Measurements from ENCODE around the gene TSTD2.

DNA sequence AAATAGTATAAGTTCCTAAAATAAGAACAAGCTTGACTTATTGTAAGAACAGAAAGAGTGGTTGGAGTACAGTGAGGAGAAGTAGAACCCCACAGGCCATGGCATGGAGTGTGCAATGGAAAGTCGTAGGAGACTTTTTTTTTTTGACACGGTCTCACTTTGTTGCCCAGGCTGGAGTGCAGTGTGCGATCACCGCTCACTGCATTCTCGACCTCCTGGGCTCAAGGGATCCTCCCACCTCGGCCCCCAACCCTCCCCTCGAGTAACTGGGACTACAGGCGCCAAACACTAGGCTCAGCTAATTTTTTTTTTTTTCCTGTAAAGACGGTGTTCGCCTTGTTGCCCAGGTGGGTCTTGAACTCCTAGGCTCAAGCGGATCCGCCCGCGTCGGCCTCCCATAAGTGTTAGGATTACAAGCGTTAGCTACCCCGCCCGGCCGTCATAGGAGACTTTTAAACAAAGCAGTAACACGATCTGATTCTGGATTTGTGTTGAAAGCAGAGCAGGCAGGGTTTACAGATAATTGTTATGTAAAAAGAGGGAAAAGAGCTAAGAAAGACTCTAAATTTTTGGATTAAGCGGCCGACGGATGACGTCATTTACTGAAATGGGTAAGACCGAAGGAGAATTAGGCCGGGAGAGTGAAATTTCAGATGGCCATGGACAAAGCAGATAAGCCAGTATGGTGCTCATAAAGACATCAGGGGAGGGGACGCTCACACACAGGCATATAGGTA, 752 bp downstream of the TSTD2 start:
- TF ChIP-seq EZH2 (optimal IDR thresholded peaks at IDR 0.05; ENCODE audit: low read depth, low read length) (no peak), EZH2phosphoT487 (IDR thresholded peaks at IDR 0.05; ENCODE audit: low read length) (no peak)
- TF ChIP-seq, protein P1, sequence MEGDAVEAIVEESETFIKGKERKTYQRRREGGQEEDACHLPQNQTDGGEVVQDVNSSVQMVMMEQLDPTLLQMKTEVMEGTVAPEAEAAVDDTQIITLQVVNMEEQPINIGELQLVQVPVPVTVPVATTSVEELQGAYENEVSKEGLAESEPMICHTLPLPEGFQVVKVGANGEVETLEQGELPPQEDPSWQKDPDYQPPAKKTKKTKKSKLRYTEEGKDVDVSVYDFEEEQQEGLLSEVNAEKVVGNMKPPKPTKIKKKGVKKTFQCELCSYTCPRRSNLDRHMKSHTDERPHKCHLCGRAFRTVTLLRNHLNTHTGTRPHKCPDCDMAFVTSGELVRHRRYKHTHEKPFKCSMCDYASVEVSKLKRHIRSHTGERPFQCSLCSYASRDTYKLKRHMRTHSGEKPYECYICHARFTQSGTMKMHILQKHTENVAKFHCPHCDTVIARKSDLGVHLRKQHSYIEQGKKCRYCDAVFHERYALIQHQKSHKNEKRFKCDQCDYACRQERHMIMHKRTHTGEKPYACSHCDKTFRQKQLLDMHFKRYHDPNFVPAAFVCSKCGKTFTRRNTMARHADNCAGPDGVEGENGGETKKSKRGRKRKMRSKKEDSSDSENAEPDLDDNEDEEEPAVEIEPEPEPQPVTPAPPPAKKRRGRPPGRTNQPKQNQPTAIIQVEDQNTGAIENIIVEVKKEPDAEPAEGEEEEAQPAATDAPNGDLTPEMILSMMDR (IDR thresholded peaks at IDR 0.05; ENCODE audit: low read length): no peak

Data from MM.1S (cell line).